HG03135 (cell line): ENCODE results near the gene MSANTD1.

Experiments used
- ATAC-seq: cut with Tn5 transposase; IDR thresholded peaks from one replicate; pipeline ENCODE4 v1.9.1; 2021; ENCODE audit warnings: mild to moderate bottlenecking, moderate library complexity; ENCODE audit not compliant: unreplicated experiment

The MSANTD1 gene

DNA sequence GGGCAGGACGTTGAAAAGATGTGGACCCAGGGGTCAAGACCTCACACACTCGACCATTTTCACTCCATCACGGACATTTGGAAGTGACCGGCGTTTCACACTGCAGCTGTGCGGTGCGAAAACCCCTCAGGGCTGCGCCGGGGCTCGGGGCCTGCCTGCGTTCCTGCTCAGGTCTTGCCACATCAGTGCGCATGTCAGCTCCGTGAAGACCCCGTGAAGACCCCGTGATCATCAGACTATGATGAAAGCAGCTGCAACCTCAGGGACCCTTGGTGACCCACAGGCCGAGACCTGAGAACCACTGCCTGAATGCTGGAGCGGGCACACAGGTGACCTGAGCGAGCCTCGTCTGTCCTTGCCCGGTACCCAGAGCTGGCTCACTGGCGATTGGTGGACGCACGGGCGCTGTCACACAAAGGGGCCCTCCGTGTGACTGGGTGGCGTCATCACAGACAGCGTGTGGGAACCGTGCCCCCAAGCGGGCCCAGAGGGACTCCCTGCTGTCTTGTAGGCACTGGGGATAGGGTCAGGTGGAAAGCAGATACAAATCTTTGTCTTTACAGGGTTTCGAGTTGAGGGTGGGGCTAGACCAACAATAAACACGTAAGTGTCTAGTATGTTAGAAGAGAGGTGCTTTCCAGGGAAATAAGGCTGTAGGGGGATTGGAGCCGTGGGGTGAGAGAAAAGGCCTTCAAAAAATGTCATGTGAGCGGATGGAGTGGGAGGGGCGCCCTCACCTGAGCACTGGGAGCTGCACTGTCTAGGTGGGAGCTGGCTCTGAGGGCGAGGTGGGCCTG is 12.7 kb downstream of the MSANTD1 start:
- no peak for ATAC-seq

DNA sequence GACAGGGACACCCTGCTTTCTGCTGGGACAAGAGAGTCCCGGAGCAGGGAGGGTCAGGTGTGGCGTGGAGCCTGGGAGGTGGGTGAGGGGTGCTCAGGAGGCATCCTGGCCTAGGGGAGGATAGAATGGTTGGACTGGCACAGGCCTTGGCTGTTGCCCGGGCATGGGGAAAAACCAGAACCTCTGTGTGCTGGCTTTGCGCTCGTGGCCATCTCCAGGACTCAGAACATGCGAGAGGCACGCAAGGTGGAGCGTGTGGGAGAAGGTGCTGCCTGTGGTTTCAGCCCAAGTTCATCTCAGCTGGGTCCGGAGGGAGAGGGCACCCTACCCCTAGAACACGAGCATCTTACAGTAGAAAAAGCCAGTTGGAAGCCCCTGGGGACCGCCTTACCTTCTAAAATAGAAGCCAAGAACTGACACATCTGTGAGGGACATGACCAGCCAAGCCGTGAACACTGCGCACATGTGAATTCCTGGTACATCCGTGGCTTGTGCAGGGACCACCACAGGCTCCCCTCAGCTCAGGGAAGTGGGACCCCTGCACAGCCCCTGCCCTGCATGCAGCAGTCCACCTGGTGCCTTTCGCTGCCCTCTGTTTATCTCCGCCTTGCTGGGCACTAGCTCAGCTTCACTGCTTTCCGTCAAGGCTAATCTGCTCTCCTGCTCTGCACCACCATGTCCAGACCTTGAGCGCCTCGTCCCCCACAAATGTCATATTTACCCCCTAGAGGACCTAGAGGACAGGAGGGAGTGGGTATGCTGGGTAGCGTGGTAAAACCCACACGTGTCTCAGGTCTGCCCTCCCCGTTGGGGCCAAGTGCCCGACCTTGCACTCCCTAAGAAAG is 13.5 kb downstream of the MSANTD1 start:
- ATAC-seq: no peak

DNA sequence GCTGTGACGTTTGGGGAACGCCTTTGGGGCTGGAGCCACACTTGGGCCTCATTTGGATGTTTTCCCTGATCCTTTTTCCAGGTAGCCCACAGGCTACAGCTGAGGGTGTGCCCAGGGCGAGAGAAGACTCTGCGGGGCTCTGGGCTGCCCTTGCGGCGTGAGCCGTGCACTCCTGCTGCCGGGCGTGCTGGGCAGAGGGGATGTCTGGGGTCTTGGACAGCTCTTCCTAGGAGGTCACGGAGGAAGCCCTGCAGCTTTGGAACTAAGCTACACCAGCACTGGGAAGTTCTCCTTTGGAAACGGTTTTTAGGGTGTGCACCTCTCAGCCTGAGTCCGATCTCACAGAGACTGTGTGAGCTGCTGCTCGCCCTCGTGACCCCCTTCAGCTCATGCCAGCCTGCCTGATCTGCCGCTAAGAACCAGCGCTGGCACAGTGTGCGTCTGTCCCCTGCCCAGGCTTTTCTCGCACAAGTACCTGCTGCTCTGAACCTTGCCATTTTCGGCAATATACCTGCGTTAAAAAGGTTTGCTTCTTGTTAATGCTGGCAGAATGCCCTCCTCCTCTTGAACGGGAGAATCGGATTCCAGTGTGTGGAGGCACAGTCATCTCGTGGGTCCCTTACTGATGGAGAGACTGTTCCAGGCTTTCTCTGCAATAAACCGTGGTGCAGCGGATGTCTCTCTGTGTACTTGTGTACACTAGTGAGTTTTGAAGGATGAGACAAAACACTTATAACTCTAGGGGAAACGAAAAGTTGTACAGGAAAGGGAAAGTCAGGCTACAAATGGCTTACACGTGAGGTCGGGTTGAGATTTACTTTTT is 14.3 kb downstream of the MSANTD1 start:
- no peak for ATAC-seq

DNA sequence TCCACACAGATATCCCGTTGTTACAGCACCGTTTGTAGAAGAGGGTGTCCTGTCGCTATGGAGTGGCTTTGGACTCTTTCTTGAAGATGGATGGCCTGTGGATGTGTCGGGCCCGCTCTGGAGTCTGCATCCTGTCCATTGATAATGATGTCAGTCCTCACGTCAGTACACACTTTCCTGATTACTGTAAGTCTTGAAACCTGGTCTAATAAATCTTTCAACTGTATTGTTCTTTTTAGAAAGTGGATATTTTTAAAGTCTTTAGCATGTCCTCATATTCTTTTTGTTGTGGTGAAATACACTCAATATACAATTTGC is 14.9 kb downstream of the MSANTD1 start:
- ATAC-seq: no peak

DNA sequence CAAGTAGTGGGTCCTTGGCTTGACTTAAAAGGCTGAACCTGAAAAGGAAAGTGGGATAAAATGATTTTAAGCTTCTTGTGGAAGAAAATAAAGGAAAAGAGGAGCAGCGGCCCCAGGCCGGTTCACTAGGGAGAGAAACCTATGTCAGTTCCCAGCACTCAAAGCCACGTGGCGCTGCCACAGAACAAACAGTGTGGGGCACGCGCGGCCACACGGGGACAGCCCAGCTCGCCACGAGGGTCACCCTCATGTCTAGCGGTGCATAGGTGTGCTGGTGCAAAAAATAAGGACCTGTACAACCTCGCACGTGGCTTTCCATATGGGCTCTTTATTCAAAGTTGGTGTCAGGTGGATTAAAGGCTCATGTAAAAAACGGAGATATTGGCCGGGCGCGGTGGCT is 17.1 kb downstream of the MSANTD1 start:
- ATAC-seq: no peak

DNA sequence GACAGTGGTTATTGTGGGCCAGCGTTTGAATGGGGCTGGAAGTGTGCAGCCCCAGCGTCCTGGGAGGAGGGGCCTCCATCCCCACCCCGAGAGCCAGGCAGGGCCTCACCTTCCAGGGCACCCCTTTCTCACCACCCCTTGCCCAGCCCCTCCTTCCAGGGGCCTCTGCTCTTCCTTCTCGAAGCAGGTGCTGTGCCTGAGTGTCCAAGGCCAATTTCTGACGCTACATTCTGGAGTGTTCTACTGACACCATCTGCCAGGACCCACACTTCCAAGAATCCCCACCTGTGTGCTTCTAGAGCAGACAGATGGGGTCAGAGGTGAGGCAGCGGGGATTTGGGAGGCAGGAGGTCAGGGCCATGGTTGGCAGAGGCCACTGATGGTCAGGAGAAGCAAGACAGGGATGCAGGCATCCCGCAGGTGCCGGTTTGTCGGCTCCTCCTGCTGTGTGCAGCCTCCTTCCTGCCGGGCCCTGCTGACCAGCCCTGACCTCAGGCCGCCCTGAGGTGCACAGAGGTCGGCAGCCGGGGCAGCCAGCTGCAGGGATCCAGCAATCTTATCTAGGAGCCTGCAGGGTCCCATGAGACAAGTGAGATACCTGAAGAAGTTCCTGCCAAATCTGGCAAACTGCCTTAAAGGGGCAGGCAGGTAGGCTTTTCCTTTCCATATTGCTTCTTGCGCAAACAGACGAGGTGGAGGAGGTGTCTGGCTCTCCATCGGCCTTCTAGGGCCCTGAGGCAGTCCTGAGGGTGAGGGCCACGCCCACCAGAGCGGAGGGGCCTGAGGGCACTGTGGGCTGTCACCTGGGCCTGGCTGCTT is 18.8 kb downstream of the MSANTD1 start:
- ATAC-seq: no peak

DNA sequence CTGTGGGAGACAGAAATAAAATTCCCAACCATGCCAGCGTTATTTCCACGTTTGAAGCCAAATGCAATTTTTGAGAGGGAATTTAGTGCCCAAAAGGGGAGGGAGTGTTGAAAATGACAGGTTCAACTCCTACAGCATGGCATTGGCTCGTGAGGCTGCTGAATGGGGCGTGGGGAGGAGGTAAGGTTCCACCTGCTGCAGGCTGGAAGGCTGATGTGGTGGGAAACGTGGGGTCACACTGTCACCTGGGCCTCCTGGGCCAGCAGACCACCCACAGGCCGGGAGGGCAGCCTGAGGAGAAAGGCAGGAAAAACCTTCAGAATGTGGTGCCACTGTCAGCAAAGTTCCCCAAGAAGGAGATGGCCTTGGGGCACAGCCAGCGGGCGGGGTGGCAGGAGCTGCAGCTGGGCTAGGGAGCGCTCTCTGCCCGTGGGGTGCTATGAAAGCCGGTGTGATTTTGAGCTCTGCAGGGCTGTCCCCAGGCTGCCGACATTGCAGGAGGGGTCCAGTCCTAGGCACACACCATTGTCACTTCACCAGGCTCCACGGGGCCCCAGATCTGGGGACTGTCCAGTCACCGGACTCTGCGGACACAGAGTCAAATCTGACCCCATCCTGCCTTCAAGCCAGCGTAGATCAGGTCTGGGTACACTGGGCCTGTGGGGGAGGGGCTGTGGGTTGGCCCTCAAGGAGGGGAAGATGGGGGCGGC is 19.6 kb downstream of the MSANTD1 start:
- no peak for ATAC-seq

DNA sequence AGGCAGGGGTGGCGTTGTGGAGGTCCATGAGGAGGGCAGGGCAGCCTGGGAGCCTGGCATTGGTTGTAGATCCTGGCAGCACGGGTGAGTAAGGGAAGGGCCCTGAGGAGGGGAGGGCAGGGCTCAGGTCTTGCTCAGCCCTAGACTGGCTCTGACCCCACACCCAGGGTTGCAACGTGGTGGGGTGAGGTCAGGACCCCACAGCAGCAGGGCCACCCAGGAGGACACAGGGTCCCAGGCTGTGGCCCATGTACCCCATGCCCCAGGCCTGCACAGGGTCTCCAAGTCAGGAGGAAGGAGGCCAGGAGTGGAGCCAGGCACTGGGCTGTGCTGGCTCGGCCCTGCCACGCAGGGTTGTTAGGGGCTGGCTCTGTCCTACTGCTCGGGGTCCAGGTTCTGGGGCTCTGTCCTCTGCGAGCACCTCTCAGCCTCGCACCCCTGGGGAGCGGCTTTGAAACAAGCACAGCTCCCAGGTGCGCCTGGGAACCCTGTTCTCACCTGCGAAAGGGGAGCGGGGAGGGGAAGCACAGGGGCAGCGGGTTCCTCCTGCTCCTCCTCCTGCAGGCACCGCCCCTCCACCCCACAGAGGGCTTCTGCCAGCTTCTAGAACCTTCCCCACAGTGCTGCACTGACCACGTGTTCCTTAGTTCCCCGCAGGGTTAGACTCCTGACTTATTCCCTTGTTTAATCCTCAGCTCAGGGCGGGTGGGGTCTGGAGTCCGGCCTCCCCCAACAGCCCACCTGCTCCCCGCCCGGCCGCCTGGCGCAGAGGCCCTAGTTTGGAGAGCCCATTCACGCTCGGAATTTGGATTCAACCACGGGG is 20.4 kb downstream of the MSANTD1 start:
- ATAC-seq: no peak

DNA sequence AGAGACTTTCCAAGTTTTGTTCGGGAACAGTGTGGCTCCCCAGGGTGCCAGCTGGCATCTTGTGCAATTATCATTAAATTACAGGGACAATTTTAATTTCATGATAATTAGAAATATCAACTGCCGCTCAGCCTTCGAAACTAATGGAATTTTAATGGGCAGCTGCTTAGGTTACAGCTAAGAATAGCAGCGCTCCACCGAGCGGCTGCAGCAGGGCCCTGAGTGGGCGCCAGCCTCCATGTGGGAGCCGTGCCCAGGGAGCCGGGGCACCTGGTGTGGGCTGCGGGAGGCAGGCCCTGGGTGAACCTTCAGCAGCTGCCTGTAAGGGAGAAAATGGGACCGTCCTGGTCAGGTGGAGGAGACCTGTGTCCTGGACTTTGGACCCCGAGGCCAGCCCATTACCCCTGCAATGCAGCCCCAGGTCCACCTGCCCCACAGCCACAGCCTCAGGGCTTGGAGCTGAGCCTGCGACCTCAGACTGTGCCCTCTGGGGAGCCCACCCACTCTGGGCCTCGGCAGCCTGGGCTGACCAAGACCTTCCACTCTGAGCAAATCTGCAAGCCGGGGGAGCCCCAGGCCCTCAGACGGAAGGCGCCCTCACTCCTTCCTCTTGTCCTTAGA is 21.1 kb downstream of the MSANTD1 start:
- ATAC-seq: no peak

DNA sequence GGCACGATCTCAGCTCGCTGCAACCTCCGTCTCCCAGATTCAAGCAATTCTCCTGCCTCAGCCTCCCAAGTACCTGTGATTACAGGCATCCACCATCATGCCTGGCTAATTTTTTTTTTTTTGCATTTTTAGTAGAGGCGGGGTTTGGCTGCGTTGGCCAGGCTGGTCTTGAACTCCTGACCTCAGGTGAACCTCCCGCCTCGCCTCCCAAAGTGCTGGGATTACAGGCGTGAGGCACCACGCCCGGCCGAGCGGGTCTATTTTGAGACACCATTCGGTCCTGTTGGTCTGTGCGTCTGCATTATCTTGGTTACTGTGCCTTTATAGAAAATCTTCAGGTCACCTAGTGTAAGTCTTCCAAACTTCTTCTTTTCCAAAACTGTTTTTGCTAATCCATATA is 22.2 kb downstream of the MSANTD1 start:
- ATAC-seq: no peak

DNA sequence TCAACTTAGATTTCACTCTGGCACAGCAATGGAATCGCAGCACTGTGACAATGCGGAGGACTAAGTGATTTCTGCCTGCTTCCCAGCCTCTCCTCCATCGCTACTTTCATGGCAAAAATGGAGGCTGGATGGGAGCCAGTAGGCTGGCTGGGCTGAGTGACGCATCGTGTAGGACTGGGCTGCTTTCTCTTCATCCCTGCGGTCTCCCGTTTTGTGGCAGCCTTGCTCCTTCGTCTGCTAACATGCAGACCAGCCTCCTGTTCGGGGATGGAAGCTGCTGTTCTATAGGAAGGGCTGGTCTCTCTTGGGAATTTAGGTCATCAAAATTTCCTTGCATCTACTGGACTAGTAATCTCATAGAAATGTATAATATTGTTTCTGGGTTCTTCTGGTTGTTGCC is 28.0 kb downstream of the MSANTD1 start:
- ATAC-seq: no peak

DNA sequence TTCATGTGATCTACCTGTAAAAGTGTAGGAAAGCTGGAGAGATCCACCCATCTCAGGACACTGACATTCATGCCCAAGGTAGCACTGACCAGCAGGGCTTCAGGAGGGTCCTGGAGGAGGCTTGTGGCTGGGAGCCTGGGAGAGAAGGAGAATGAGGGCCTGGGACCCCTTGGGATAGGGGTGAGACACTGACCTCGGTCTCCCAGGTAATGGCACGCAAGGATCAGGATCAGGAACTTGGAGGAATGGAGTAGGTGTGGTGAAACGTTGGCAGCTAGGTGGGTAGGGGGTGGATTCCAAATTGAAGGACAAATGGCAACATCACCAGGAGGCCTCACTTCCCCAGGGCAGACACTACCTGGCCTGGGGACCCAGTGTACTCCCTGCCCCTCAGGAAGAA is 31.5 kb downstream of the MSANTD1 start:
- ATAC-seq: no peak

DNA sequence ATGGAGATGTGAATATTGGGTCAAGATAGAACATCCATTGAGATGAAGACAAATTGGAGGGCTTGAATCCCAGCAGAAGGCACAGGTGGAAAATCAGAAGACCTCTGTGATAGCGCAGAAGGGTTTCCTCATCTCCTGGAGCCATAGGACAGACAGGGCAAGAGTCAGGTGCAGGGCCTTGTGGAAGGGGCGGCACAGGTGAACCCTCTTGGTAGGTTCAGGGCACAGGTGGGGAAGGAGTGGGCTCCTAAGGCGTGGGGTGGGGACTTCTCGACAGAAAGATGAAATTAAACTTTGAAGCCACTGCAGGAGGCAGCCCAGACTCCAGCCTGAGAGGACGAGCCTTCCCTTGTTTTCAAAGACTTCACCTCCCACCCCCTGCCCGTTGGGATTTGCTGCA is 34.5 kb downstream of the MSANTD1 start:
- no peak for ATAC-seq

DNA sequence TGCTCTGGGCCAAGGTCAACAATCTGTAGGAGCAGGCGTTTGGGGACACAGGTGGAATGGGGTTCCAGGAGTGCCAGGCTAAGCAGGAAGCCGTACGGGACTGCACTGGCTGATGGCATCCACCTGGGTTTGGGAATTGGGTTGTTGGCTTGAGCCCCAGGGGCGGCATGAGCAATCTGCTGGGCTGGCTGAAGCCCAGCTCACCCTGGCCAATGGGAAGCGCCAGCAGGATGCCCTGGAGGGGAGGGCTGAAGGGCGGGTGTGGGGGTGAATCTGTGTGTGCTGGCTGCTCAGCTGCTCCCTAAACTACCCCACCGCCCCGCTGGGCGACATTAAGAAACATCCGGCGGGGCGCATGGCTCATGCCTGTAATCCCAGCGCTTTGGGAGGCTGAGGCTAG is 35.0 kb downstream of the MSANTD1 start:
- no peak for ATAC-seq

DNA sequence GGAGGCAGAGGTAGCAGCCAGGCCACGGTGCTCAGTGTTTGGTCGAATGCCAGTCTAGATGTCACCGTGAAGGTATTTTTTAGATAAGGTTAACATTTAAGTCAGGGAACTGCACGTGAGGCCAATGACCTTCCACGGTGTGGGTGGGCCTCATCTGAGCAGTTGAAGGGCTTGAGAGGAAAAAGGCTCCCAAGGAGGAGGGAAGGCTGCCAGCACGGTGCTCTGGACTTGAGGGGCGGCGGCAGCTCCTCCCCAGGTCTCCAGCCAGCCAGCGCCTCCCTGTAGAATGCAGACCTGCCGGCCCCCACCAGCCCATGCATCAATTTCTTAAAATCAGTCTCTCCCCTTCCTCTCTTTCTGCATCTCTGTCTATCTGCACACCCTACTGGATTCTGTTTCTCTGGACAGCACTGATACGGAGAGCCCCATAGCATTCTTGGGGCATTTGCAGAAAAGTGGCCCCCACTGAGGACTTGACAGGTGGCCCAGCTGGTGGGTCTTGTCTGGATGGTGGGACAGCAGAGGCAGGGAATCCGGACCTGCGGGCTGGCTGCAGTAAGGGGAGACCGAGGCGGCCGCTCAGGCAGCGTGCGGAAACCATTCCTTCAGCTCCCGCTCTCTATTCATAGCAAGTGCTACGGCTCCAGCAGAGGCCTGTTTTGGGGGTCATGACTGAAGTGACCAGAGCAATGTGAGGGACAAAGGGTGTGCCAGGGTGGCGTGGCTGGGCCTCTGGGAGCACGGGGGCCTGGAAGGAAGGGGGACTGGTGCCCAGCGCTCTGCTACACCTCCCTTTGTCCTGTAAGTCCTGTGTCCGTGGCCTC is 36.0 kb downstream of the MSANTD1 start:
- no peak for ATAC-seq

DNA sequence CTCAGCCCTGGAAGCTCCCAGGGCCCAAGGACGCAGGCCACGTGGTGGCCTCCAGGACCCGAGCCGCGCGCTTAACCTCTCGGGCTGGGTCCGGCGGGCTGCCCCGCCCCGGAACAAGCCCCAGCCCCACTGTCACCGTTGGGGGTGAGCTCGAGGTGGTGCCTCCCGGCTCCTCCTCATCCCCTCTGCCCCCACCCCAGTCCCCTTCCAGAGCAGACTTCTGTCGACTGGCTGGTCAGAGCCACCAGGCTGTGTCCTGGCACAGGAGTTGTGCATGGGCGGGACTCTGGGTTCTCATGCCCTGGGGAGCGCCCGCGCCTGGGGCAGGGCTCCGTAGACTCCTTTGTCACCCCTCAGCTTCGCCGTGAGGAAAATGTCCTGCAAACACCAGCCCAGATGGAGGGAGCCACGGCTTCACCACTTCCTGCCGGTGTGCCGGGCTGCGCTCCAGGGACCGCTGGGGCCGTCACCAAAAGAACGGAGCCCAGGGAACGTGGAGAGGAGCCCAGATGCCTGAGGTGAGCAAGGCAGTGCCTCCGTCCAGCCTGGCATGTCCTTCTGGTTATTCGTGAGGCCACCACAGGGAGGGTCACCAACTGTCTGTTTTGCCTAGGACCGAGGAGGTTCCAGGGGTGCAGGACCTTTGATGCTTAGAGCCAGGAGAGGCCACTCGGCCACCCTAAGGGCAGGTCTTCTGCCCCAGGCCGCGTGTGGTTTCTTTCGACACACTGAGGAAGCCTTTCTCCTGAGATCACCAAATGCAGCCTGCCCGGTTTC is 36.8 kb downstream of the MSANTD1 start:
- peak; percentile 89 for ATAC-seq
